ENCODE measurements around the gene PTMS. TPM values are rescaled to one million over a fixed set of nuclear protein-coding genes. Genes with fewer than 3 reads are reported as not detected.

The PTMS gene
- total and polyA plus RNA-seq, 2 of the 13 experiments (the other 11 are each of a cell fraction or from before 2014, with no cell fraction given): 40.5 to 82.4 TPM

DNA sequence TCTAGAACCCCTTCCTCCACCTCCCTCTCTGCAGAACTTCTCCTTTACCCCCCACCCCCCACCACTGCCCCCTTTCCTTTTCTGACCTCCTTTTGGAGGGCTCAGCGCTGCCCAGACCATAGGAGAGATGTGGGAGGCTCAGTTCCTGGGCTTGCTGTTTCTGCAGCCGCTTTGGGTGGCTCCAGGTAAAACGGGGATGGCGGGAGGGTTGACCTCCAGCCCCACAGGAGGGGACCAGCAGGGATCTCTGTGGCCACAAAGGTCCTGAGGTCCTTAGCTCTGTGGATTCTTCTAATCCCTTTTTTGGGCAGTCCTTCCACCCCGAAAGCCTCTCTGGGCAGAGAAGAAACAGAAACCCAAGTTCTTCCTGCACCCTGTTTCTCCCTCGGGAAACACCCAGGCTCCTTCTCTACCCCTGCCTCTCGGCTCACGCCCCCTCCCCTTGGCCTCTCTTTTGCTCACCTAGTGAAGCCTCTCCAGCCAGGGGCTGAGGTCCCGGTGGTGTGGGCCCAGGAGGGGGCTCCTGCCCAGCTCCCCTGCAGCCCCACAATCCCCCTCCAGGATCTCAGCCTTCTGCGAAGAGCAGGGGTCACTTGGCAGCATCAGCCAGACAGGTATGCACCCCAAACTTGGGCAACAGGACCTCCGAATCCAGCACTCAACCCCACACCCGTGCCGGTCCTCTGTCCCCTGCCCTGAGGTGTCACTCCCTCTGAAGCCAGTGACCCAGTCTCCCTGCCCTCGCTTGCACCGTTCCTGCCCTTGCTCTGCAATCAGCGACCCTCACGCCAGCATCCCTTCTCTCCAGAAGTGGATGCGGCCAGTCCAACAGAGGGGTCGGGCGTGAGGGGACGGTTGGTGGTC is 6.8 kb downstream of the PTMS start:
- Histone ChIP-seq H3K9me3 (ENCODE audit: low read length) (no peaks in the 10 kb centered on the region), H3K27me3 (ENCODE audit: control insufficient read depth in 1 of 2, insufficient read depth in 2 of 2, low read length in 2 of 2) (no peaks in the 10 kb centered on the region; a peak in 1 of 5 replicates), H3K4me3 (replicated peaks in 1 of 3; ENCODE audit: insufficient read depth in 1 of 3, low read depth in 2 of 3, low read length in 3 of 3) (no peak overlapping the region), H3K79me2 (ENCODE audit: insufficient read depth, low read length) (peaks cover 10% of the 10 kb centered on the region), H2AFZ (ENCODE audit: low read length) (no peak overlapping the region), H3K27ac (ENCODE audit: extremely low read length, insufficient read depth, low read length) (no peak overlapping the region), H4K20me1 (ENCODE audit: insufficient read depth, low read length) (0 out of 2 replicates have a peak, but pooled peaks cover 4% of the 10 kb centered on the region), H3K36me3 (replicated peaks in 1 of 2; ENCODE audit: control insufficient read depth in 1 of 2, insufficient read depth in 2 of 2, low read length in 2 of 2) (peaks cover 0 to 11% of the 10 kb centered on the region in 2 experiments; a peak in 1 of 5 replicates), H3K4me1 (ENCODE audit: insufficient read depth, low read length) (peaks cover 85% of the 10 kb centered on the region), H3K4me2 (ENCODE audit: low read depth, low read length) (no peak overlapping the region), H3K9ac (ENCODE audit: insufficient read depth, low read depth, low read length) (no peak overlapping the region)
- intact Hi-C loops (cut with micrococcal nuclease; ENCODE audit: unreplicated experiment) (no loop called here), in situ Hi-C loops (cut with HindIII; ENCODE audit: extremely low pct_ligation_motif_present, low pct_unique_long_range_greater_than_20kb) (no loop called here)
- DNase-seq (ENCODE audit: low spot score) (no peak), FAIRE-seq (no peak), ATAC-seq (no peak)
- 84% methylated on average over 21 of the region's 21 CpGs for WGBS (ENCODE audit: low lambda C conversion rate)
- CTCF ChIA-PET (ENCODE audit: low intra/inter-chr PET ratio, low total read pairs): no interaction called here
- no peak for TF ChIP-seq ZNF850 (CRISPR knock-in tag; conservative IDR thresholded peaks at IDR 0.05)
- TF ChIP-seq AGO2 (optimal IDR thresholded peaks at IDR 0.05; ENCODE audit: low read depth, low read length): peak; percentile 49
- no peak for TF ChIP-seq ATRX (CRISPR knock-in tag; IDR thresholded peaks at IDR 0.05; ENCODE audit: borderline replicate concordance)
- TF ChIP-seq NFRKB (IDR thresholded peaks at IDR 0.05): no peak
- no TSS peak for BruUV-seq (replicated peaks)
- POLR2A ChIA-PET: interaction anchor here (3.2 to 8.3 kb wide), 2 partner anchors 20 kb away, joined by 17 to 162 read pairs; partner anchors contain the start of gene MLF2

DNA sequence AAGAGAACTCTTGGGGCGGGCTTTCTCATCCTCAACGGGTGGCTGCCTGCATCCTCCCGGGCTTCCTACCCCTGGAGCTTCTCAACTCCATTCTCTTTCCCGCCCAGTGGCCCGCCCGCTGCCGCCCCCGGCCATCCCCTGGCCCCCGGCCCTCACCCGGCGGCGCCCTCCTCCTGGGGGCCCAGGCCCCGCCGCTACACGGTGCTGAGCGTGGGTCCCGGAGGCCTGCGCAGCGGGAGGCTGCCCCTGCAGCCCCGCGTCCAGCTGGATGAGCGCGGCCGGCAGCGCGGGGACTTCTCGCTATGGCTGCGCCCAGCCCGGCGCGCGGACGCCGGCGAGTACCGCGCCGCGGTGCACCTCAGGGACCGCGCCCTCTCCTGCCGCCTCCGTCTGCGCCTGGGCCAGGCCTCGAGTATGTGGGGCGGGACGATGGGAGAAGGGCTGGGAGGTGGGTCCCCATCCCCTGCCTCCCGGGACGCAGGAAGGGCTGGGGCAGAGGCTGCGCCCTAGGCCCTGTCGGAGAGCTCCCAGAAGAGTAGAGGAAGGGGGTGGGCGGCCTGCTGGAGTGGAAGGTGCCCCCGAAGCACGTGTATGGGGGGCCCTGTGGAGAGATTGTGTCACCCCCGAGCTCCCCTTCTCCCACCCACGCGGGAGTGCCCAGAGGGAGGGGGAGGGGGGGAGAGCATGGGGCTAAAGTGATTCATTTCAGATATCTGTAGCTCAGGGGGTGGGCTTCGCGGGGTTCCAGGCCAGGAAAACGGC is 7.6 kb downstream of the PTMS start:
- Histone ChIP-seq H3K36me3 (replicated peaks in 1 of 2; ENCODE audit: control insufficient read depth in 1 of 2, insufficient read depth in 2 of 2, low read length in 2 of 2) (peaks cover 0 to 11% of the 10 kb centered on the region in 2 experiments; a peak in 1 of 5 replicates), H3K79me2 (ENCODE audit: insufficient read depth, low read length) (peaks cover 2% of the 10 kb centered on the region), H3K4me1 (ENCODE audit: insufficient read depth, low read length) (peaks cover 85% of the 10 kb centered on the region), H3K4me2 (ENCODE audit: low read depth, low read length) (no peak overlapping the region), H2AFZ (ENCODE audit: low read length) (no peak overlapping the region), H4K20me1 (ENCODE audit: insufficient read depth, low read length) (no peaks in the 10 kb centered on the region), H3K27ac (ENCODE audit: extremely low read length, insufficient read depth, low read length) (no peak overlapping the region), H3K9ac (ENCODE audit: insufficient read depth, low read depth, low read length) (no peak overlapping the region), H3K27me3 (ENCODE audit: control insufficient read depth in 1 of 2, insufficient read depth in 2 of 2, low read length in 2 of 2) (no peaks in the 10 kb centered on the region; a peak in 1 of 5 replicates), H3K4me3 (replicated peaks in 1 of 3; ENCODE audit: insufficient read depth in 1 of 3, low read depth in 2 of 3, low read length in 3 of 3) (no peak overlapping the region), H3K9me3 (ENCODE audit: low read length) (no peaks in the 10 kb centered on the region)
- FAIRE-seq (no peak), ATAC-seq (no peak), DNase-seq (ENCODE audit: low spot score) (no peak)
- WGBS (ENCODE audit: low lambda C conversion rate): 93% methylated on average over 49 of the region's 60 CpGs
- intact Hi-C loops (cut with micrococcal nuclease; ENCODE audit: unreplicated experiment) (no loop called here), in situ Hi-C loops (cut with HindIII; ENCODE audit: extremely low pct_ligation_motif_present, low pct_unique_long_range_greater_than_20kb) (no loop called here)
- TF ChIP-seq CENPT (CRISPR knock-in tag; IDR thresholded peaks at IDR 0.05; ENCODE audit: low read depth): no peak
- TF ChIP-seq RBFOX2 (IDR thresholded peaks at IDR 0.05; ENCODE audit: low read depth, low read length): peak; percentile 31; the same call in 1 of the 2 replicates
- no peak for TF ChIP-seq NFE2 (CRISPR knock-in tag; IDR thresholded peaks at IDR 0.05)
- TF ChIP-seq MBD4 (IDR thresholded peaks at IDR 0.05; ENCODE audit: borderline replicate concordance, low read length): no peak
- CTCF ChIA-PET (ENCODE audit: low intra/inter-chr PET ratio, low total read pairs): no interaction called here
- no TSS peak for BruUV-seq (replicated peaks)
- POLR2A ChIA-PET: interaction anchor here (3.2 to 5.5 kb wide), 2 partner anchors 7 to 21 kb away, joined by 17 to 59 read pairs; partner anchors contain the start of genes MLF2 and PTMS

Measured in HepG2 (cell line).